Measurements from ENCODE around the gene ZNF407.

ZNF407 gene

DNA sequence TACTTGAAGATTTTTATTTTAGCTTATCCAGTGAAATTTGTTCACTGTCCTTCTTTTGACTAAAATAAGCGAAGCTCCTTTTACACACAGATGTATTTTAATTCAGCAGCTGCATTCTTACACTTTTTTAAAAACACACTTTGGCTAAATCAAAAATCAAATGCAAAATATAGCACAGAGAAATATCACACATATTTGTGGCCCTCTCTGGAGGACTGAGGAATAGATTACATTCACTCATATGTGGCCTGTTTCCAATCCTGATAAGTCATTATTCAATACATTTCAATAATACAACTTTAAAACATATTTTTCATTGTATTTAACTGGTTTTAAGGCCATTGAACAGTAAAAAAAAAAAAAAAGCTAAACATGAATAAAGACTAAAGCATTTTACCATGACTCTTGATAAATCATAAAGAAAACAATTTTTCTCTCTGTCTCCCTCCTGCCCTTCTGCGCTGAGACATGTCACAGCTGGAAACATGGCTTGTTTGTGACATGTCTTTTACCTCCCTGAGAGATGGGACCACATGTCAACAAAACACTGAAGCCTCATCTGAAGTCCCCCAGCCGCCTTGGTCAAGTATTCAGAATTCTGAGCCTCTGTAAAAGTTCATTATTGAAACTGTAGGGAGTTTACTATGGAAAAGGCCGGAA lies 221.0 kb downstream of the ZNF407 start:
- Histone ChIP-seq H3K27me3 (ENCODE audit: low read depth) (no peaks in the 10 kb centered on the region), H3K4me3 (no peak overlapping the region), H3K9me3 (no peaks in the 10 kb centered on the region), H3K36me3 (replicated peaks) (no peaks in the 10 kb centered on the region), H3K4me1 (no peaks in the 10 kb centered on the region)
- in situ Hi-C loops (cut with MboI; ENCODE audit: low sequenced_read_pairs), result no loop called here
- no peak for DNase-seq (ENCODE audit: low spot score in 2 of 2)

DNA sequence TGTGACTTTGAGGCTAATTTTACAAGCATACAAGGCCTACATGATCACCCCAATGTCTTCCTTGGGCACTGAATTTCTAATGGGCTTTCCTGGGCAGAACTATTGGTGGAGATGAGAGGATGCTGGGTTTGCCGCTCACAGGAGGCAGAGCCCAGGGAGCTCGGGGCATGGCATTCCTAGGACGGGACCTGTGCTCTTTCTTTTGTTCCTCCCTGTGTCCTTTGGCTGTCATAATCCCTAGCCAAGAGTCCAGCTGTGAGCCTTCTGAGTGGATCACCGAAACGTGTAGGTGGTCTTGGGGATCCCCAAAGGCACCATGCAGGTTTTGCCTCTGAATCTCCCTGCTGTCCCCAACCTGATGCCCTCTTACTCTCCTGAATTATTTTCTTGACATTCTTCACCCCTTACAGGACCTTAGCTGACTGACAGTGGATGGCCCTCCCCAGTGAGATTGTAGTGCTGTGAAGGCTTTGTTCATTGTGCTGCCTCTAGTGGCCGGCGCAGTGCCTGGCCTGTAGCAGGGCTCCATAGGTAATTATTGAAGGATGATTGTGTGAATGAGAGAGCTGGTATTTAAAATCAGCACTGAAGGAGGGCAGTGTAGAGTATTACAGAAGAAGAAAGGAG lies 221.9 kb downstream of the ZNF407 start:
- DNase-seq (ENCODE audit: low spot score in 2 of 2), result peak; percentile 51 to 67
- no peaks in the 10 kb centered on the region for H3K4me1 ChIP-seq
- no peaks in the 10 kb centered on the region for H3K36me3 ChIP-seq (replicated peaks)
- no peaks in the 10 kb centered on the region for H3K9me3 ChIP-seq
- H3K27me3 ChIP-seq (ENCODE audit: low read depth), result no peaks in the 10 kb centered on the region
- in situ Hi-C loops (cut with MboI; ENCODE audit: low sequenced_read_pairs), result no loop called here
- no peak overlapping the region for H3K4me3 ChIP-seq

GRCh38 chr18:74820160-74820780 lies 222.6 kb downstream of the ZNF407 start:
- H3K9me3 ChIP-seq, result no peaks in the 10 kb centered on the region
- no peaks in the 10 kb centered on the region for H3K36me3 ChIP-seq (replicated peaks)
- no peaks in the 10 kb centered on the region for H3K27me3 ChIP-seq (ENCODE audit: low read depth)
- H3K4me3 ChIP-seq, result no peak overlapping the region
- no peak for DNase-seq (ENCODE audit: low spot score in 2 of 2)
- H3K4me1 ChIP-seq, result no peaks in the 10 kb centered on the region
- in situ Hi-C loops (cut with MboI; ENCODE audit: low sequenced_read_pairs), result no loop called here

GRCh38 chr18:74825460-74825859 lies 227.8 kb downstream of the ZNF407 start:
- H3K27me3 ChIP-seq (ENCODE audit: low read depth), result no peaks in the 10 kb centered on the region
- no peak overlapping the region for H3K4me3 ChIP-seq
- H3K4me1 ChIP-seq, result no peaks in the 10 kb centered on the region

GRCh38 chr18:74826572-74826971 lies 228.9 kb downstream of the ZNF407 start:
- in situ Hi-C loops (cut with MboI; ENCODE audit: low sequenced_read_pairs), result no loop called here
- Histone ChIP-seq H3K4me1 (no peaks in the 10 kb centered on the region), H3K36me3 (replicated peaks) (no peaks in the 10 kb centered on the region), H3K4me3 (no peak overlapping the region), H3K9me3 (no peaks in the 10 kb centered on the region), H3K27me3 (ENCODE audit: low read depth) (no peaks in the 10 kb centered on the region)
- no peak for DNase-seq (ENCODE audit: low spot score in 2 of 2)

More at GRCh38 chr18:74825460-74825859, 227.8 kb downstream of the ZNF407 start:
- H3K9me3 ChIP-seq, result no peaks in the 10 kb centered on the region
- DNase-seq (ENCODE audit: low spot score in 2 of 2), result no peak
- H3K36me3 ChIP-seq (replicated peaks), result no peaks in the 10 kb centered on the region
- in situ Hi-C loops (cut with MboI; ENCODE audit: low sequenced_read_pairs), result no loop called here

DNA sequence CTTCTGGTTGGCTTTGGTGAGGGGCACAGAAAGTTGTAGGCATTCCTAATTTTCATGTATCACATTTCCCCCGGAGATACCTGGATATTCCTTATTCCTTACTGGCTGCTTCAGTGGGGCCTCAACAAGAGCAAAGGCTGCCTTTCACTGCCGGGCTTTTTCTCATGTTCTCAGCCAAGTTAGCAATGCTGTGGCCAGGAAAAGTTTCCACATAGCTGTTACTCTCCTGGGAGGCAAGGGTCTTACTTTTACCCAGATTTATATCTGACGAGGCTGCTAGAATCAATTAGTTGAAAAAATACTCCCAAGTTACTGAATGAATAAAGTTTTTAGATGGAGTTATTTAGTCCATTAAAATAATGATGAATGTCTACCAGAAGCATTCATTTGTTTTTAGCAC lies 230.5 kb downstream of the ZNF407 start:
- no peak for DNase-seq (ENCODE audit: low spot score in 2 of 2)
- no peaks in the 10 kb centered on the region for H3K4me1 ChIP-seq
- in situ Hi-C loops (cut with MboI; ENCODE audit: low sequenced_read_pairs), result no loop called here
- H3K27me3 ChIP-seq (ENCODE audit: low read depth), result no peaks in the 10 kb centered on the region
- no peaks in the 10 kb centered on the region for H3K36me3 ChIP-seq (replicated peaks)
- no peak overlapping the region for H3K4me3 ChIP-seq
- H3K9me3 ChIP-seq, result no peaks in the 10 kb centered on the region

GRCh38 chr18:74831571-74832250 lies 234.0 kb downstream of the ZNF407 start:
- Histone ChIP-seq H3K9me3 (no peaks in the 10 kb centered on the region), H3K27me3 (ENCODE audit: low read depth) (no peaks in the 10 kb centered on the region), H3K4me3 (no peak overlapping the region), H3K4me1 (no peaks in the 10 kb centered on the region), H3K36me3 (replicated peaks) (no peaks in the 10 kb centered on the region)
- in situ Hi-C loops (cut with MboI; ENCODE audit: low sequenced_read_pairs), result no loop called here
- DNase-seq (ENCODE audit: low spot score in 2 of 2), result no peak

- in situ Hi-C loops (cut with MboI; ENCODE audit: low sequenced_read_pairs), result no loop called here
- Histone ChIP-seq H3K9me3 (no peaks in the 10 kb centered on the region), H3K27me3 (ENCODE audit: low read depth) (no peaks in the 10 kb centered on the region), H3K36me3 (replicated peaks) (no peaks in the 10 kb centered on the region), H3K4me1 (no peaks in the 10 kb centered on the region), H3K4me3 (no peak overlapping the region)
- no peak for DNase-seq (ENCODE audit: low spot score in 2 of 2)
These were observed 234.7 kb downstream of the ZNF407 start for GRCh38 chr18:74832381-74832780.

DNA sequence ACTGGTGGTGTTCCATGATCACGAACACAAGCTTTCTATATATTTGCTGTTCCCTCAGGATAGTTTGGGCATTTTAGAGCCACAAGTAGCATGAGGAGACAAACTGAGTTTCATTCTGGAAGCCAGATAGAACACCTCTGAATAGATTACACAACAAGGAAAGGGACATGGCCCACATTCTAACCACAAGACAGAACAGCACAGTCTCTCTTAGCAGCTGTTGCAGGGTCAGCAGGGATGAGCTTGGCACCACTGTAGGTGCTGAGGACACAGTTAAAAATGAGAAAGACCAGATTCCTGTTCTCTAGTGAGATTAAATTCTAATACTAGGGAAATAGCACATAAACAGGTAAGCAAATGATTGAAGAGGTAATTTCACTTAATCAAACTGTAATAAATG lies 235.3 kb downstream of the ZNF407 start:
- no peak overlapping the region for H3K4me3 ChIP-seq
- H3K27me3 ChIP-seq (ENCODE audit: low read depth), result no peaks in the 10 kb centered on the region
- no peak for DNase-seq (ENCODE audit: low spot score in 2 of 2)
- no peaks in the 10 kb centered on the region for H3K9me3 ChIP-seq
- H3K36me3 ChIP-seq (replicated peaks), result no peaks in the 10 kb centered on the region
- H3K4me1 ChIP-seq, result no peaks in the 10 kb centered on the region
- in situ Hi-C loops (cut with MboI; ENCODE audit: low sequenced_read_pairs), result no loop called here

DNA sequence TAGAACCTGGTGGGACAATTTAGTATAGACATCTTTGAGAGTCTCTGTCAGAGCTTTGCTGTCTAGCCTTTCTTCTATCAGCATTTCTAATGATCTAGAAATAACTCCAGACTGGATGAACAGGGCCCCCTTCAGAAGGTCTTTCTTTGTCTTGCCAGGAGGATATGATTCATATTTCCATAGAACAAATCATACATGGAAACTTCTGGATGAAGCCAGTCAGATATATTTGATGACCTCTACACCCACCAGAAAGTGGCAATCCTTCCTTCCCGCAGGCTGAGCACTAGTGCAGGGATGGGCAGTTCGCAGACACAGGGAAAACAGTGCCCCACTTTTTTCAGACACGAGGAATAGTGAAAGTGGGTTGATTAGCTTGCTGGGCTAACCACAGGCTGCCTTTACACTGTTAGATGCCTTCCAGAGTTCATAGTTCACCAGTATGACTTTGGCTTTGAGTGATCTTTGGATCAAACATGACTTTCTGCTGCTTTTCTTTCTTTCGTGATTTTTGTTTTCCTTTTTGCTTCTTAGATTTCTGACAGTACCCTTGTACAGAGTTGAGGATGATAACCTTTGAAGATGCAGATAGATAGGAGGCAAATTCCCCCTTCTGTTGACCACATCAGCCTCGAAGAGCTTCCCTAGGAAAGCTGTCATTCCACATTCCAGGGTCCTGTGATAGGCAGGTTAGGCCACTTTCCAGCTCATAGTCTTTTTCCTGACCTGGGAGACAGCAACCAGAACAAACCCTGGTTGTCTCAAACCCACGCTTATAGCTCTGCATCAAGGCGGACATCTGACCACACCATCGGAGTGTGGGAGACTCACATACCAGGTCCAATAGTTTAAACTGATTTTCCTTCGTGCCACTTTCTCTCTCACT lies 237.0 kb downstream of the ZNF407 start:
- in situ Hi-C loops (cut with MboI; ENCODE audit: low sequenced_read_pairs), result no loop called here
- DNase-seq (ENCODE audit: low spot score in 2 of 2), result no peak

DNA sequence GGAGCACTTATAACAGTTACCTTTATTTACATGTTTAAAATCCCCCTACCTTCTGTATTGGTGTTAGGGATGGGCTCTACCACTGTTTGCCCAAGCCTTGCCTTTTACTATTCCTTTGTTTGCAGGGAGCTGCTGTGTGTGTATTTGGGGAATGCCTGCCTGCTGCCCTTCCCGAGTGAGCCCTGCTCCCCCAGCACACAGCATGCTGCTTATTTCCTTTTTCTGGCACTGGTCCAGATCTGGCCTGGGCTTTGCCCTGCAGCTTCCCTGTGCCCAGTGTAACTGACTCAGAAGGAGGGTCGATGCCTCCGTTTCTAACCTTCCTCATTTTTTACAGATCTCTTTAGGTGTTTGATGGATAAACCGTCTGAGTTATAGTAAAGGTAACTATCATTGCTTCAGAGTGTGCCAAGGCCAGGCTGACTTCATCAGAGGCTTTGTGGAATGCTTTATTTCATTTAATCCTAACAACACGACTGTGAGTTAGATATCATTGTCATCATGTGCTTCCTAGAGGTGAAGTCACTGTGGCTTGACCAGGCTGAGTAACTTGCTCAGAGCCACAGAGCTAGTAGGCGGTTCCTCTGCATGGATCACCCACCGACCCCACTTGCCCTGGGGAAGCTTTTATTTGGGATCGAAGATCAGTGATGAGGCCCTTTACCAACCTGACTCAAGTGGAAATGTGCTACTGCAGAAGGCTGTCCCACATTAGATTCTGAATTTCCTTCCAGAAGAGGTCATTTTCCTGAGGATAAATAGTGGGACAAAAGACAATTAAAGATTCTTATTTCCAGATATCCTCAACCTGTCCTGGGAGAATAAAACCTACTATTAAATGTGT lies 238.8 kb downstream of the ZNF407 start:
- Histone ChIP-seq H3K4me3 (no peak overlapping the region), H3K9me3 (no peaks in the 10 kb centered on the region), H3K4me1 (no peaks in the 10 kb centered on the region; the same call in 1 of the 2 replicates), H3K36me3 (replicated peaks) (no peaks in the 10 kb centered on the region), H3K27me3 (ENCODE audit: low read depth) (no peaks in the 10 kb centered on the region)
- in situ Hi-C loops (cut with MboI; ENCODE audit: low sequenced_read_pairs), result no loop called here
- DNase-seq (ENCODE audit: low spot score in 2 of 2), result no peak

More for the DNA sequence above, 237.0 kb downstream of the ZNF407 start:
- H3K27me3 ChIP-seq (ENCODE audit: low read depth), result no peaks in the 10 kb centered on the region
- H3K36me3 ChIP-seq (replicated peaks), result no peaks in the 10 kb centered on the region
- H3K4me1 ChIP-seq, result no peaks in the 10 kb centered on the region
- no peak overlapping the region for H3K4me3 ChIP-seq
- no peaks in the 10 kb centered on the region for H3K9me3 ChIP-seq

GRCh38 chr18:74840492-74841167 lies 243.0 kb downstream of the ZNF407 start:
- Histone ChIP-seq H3K4me3 (no peak overlapping the region), H3K36me3 (replicated peaks) (no peaks in the 10 kb centered on the region), H3K9me3 (no peaks in the 10 kb centered on the region), H3K27me3 (ENCODE audit: low read depth) (no peaks in the 10 kb centered on the region), H3K4me1 (no peaks in the 10 kb centered on the region; the same call in 1 of the 2 replicates)
- no peak for DNase-seq (ENCODE audit: low spot score in 2 of 2)
- in situ Hi-C loops (cut with MboI; ENCODE audit: low sequenced_read_pairs), result no loop called here
